Caco-2 (cell line): ENCODE results near the gene INHBB. TPM values are rescaled to one million over a fixed set of nuclear protein-coding genes. Genes with fewer than 3 reads are reported as not detected.
A peak's percentile ranks its signal among the peaks of the same experiment; 100 is the strongest.

Experiments used
- BruUV-seq: library from RNA; stranded (reverse); fragments of 400-500 nt; replicated peaks from 2 replicates; lab custom pipeline; 2021; lab: Mats Ljungman, UMichigan
- CTCF ChIA-PET: fragments of 300-600 bp; sonication (Branson Sonifier 250); formaldehyde crosslinking; loops from one replicate; lab custom pipeline; 2022; ENCODE audit warnings: antibody characterized with exemption; lab: Charles Lee
- POLR2A ChIA-PET: fragments of 300-600 bp; sonication (Branson Sonifier 250); formaldehyde crosslinking; loops from one replicate; lab custom pipeline; 2022; ENCODE audit warnings: antibody characterized with exemption; lab: Charles Lee
- DNase-seq, 2 experiments: peaks; one replicate each; pipeline versions ENCODE4 v3.0.0 to v3.0.0-alpha.2; 2020 to 2022
- H3K27me3 ChIP-seq: replicated peaks from 2 replicates; pipeline ENCODE4 v1.6.0; 2011; ENCODE audit warnings: low read length; ENCODE audit not compliant: control insufficient read depth, insufficient read depth
- H3K36me3 ChIP-seq: 2 replicates; pipeline ENCODE4 v1.5.1; 2011; ENCODE audit warnings: low read length; ENCODE audit not compliant: control insufficient read depth, insufficient read depth
- H3K4me1 ChIP-seq: fragments of 250-450 bp; sonication (Bioruptor Pico); 2 replicates; pipeline ENCODE4 v1.5.1; 2020; ENCODE audit warnings: mild to moderate bottlenecking
- H3K4me3 ChIP-seq: 2 replicates; pipeline ENCODE4 v1.5.1; 2011; ENCODE audit warnings: low read depth, mild to moderate bottlenecking, control low read depth, low read length
- H3K9me3 ChIP-seq: fragments of 250-450 bp; sonication (Bioruptor Pico); 2 replicates; pipeline ENCODE4 v1.5.1; 2020; ENCODE audit warnings: mild to moderate bottlenecking, moderate library complexity
- H3K27ac Mint-ChIP-seq: one replicate; pipeline ENCODE4 v1.8.0; 2022; ENCODE audit warnings: mixed read lengths; ENCODE audit not compliant: unreplicated experiment
- H3K27me3 Mint-ChIP-seq: one replicate; pipeline ENCODE4 v1.8.0; 2022; ENCODE audit warnings: mixed read lengths; ENCODE audit not compliant: insufficient read depth, unreplicated experiment
- H3K36me3 Mint-ChIP-seq: one replicate; pipeline ENCODE4 v1.8.0; 2022; ENCODE audit warnings: mild to moderate bottlenecking, mixed read lengths; ENCODE audit not compliant: insufficient read depth, unreplicated experiment
- H3K4me1 Mint-ChIP-seq: one replicate; pipeline ENCODE4 v1.8.0; 2022; ENCODE audit warnings: low read depth, mixed read lengths; ENCODE audit not compliant: unreplicated experiment
- H3K4me3 Mint-ChIP-seq: one replicate; pipeline ENCODE4 v1.8.0; 2022; ENCODE audit warnings: mild to moderate bottlenecking, moderate library complexity, mixed read lengths; ENCODE audit not compliant: unreplicated experiment
- H3K9me3 Mint-ChIP-seq: one replicate; pipeline ENCODE4 v1.8.0; 2022; ENCODE audit warnings: mixed read lengths; ENCODE audit not compliant: unreplicated experiment
- intact Hi-C: fragments of 100-400 bp; cut with micrococcal nuclease; formaldehyde crosslinking; loops from one replicate; pipeline ENCODE4 v1.10.0; 2022; ENCODE audit not compliant: unreplicated experiment
- total RNA-seq: library from RNA; stranded (reverse); gene quantifications from 2 replicates; pipeline ENCODE4 v1.2.3, GENCODE V29; 2022
- TF ChIP-seq, protein P1 (sequence below), 2 experiments: fragments of 200-600 bp in 1 of 2; IDR thresholded peaks; 1 replicate in 1 of 2; 2 replicates in 1 of 2; pipeline versions ENCODE4 v1.5.1 to v1.8.0; 2011 to 2022; ENCODE audit warnings: antibody characterized with exemption in 1 of 2, control low read depth in 1 of 2, inconsistent platforms in 1 of 2, low read depth in 1 of 2, low read length in 1 of 2, mild to moderate bottlenecking in 1 of 2, moderate library complexity in 1 of 2; ENCODE audit not compliant: insufficient read depth in 1 of 2, severe bottlenecking in 1 of 2, unreplicated experiment in 1 of 2

INHBB gene
- total RNA-seq, 1 experiment from 2014 or later, result 28.9 TPM

DNA sequence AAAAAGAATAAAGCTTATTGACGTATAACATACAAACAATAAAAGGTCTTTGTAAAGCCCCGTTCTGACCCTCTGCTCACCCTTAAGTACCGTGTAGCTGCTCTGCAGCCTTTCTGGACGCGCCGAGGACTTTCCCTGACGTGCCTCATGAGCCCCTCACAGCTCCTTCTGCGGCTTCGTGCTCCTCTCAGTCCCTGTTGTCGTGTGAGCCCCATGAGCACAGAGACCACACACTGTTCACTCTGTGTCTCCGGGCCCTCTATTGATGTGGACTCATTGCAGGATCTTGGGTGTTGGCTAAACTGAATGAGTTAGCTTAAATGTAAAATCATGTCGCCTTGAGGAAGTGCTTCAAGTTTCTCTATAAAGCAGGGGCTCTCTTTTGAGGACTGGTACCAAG, 43.6 kb upstream of the INHBB start:
- CTCF ChIA-PET, result interaction anchor here (1.2 kb wide), 1 partner anchor 11 kb away, joined by 4 read pairs; no protein-coding TSS in a partner anchor
- H3K4me3 Mint-ChIP-seq, result no peak overlapping the region
- peaks cover 12% of the 10 kb centered on the region for H3K36me3 Mint-ChIP-seq
- POLR2A ChIA-PET, result no interaction called here
- no TSS peak for BruUV-seq
- TF ChIP-seq, protein P1, sequence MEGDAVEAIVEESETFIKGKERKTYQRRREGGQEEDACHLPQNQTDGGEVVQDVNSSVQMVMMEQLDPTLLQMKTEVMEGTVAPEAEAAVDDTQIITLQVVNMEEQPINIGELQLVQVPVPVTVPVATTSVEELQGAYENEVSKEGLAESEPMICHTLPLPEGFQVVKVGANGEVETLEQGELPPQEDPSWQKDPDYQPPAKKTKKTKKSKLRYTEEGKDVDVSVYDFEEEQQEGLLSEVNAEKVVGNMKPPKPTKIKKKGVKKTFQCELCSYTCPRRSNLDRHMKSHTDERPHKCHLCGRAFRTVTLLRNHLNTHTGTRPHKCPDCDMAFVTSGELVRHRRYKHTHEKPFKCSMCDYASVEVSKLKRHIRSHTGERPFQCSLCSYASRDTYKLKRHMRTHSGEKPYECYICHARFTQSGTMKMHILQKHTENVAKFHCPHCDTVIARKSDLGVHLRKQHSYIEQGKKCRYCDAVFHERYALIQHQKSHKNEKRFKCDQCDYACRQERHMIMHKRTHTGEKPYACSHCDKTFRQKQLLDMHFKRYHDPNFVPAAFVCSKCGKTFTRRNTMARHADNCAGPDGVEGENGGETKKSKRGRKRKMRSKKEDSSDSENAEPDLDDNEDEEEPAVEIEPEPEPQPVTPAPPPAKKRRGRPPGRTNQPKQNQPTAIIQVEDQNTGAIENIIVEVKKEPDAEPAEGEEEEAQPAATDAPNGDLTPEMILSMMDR (IDR thresholded peaks at IDR 0.05; ENCODE audit: insufficient read depth in 1 of 2, low read depth in 1 of 2, low read length in 1 of 2, severe bottlenecking in 1 of 2, unreplicated experiment in 1 of 2), result no peak
- Histone ChIP-seq H3K9me3 (no peaks in the 10 kb centered on the region), H3K4me1 (no peaks in the 10 kb centered on the region), H3K36me3 (peaks cover 2% of the 10 kb centered on the region; the same call in 1 of the 2 replicates), H3K27me3 (no peaks in the 10 kb centered on the region), H3K4me3 (no peak overlapping the region)
- DNase-seq, result no peak
- H3K27me3 Mint-ChIP-seq, result no peaks in the 10 kb centered on the region
- H3K4me1 Mint-ChIP-seq, result peaks cover 8% of the 10 kb centered on the region
- no peaks in the 10 kb centered on the region for H3K9me3 Mint-ChIP-seq
- intact Hi-C loops, result no loop called here
- no peak overlapping the region for H3K27ac Mint-ChIP-seq

DNA sequence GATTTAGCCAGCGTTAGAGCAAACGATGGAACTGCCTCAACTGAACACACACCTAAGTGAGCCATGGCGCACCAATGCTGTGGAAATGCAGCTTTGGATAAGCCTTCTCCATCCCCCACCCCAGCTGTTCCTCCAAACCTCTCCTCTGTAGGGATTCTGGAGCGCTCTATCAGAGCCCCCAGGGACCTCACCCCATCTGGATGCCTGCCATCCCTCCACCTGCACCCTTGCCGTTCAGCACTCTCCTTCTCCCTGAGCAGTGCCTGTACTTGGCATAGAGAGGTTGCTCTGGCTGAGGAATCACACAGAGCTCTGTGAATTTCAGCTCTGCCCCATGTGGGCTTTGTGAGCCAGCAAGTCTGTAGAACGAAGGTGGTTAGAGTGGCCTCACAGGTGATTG, 42.8 kb upstream of the INHBB start:
- POLR2A ChIA-PET, result no interaction called here
- Histone ChIP-seq H3K4me3 (no peak overlapping the region), H3K36me3 (peaks cover 2% of the 10 kb centered on the region; the same call in 1 of the 2 replicates), H3K9me3 (no peaks in the 10 kb centered on the region), H3K4me1 (no peaks in the 10 kb centered on the region), H3K27me3 (no peaks in the 10 kb centered on the region)
- no peaks in the 10 kb centered on the region for H3K27me3 Mint-ChIP-seq
- TF ChIP-seq, protein P1 (IDR thresholded peaks at IDR 0.05; ENCODE audit: insufficient read depth in 1 of 2, low read depth in 1 of 2, low read length in 1 of 2, severe bottlenecking in 1 of 2, unreplicated experiment in 1 of 2), result no peak
- CTCF ChIA-PET, result interaction anchor here (0.6 to 1.2 kb wide), 2 partner anchors 11 to 13 kb away, joined by 4 to 5 read pairs; no protein-coding TSS in a partner anchor
- no peak for DNase-seq
- peaks cover 11% of the 10 kb centered on the region for H3K36me3 Mint-ChIP-seq
- H3K4me1 Mint-ChIP-seq, result peaks cover 8% of the 10 kb centered on the region
- no peaks in the 10 kb centered on the region for H3K9me3 Mint-ChIP-seq
- BruUV-seq, result no TSS peak
- intact Hi-C loops, result no loop called here
- H3K4me3 Mint-ChIP-seq, result no peak overlapping the region
- no peak overlapping the region for H3K27ac Mint-ChIP-seq

DNA sequence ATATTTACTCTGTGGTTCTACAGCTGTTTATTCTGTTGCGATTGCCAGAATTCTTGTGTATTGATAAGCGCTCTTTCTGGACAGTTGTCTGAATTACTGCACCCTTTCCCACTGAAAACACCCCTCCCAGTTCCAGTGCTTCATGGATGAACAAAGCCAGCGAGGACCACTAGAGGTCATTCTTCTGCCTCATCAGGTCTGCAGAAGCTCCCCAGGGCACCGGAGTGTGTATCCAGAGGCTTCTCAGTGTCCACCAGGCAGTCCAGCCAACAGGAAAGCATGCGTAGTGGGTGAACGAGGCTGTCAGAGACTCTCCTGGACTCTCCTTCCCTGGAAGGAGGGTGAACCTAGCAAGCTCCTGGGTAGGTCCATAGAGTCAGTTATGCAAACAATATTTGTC, 40.6 kb upstream of the INHBB start:
- H3K27ac Mint-ChIP-seq, result no peak overlapping the region
- no peaks in the 10 kb centered on the region for H3K9me3 ChIP-seq
- TF ChIP-seq, protein P1 (IDR thresholded peaks at IDR 0.05; ENCODE audit: insufficient read depth in 1 of 2, low read depth in 1 of 2, low read length in 1 of 2, severe bottlenecking in 1 of 2, unreplicated experiment in 1 of 2), result peak; percentile 56 to 73
- peak; percentile 57 to 65 for DNase-seq
- POLR2A ChIA-PET, result interaction anchor here (1.3 kb wide), 1 partner anchor 82 kb away, joined by 3 read pairs; the partner anchor contains the start of gene TMEM185B
- no peak overlapping the region for H3K4me3 ChIP-seq
- H3K27me3 Mint-ChIP-seq, result no peaks in the 10 kb centered on the region
- CTCF ChIA-PET, result interaction anchor here (0.6 to 1.0 kb wide), 3 partner anchors 12 to 131 kb away, joined by 3 to 4 read pairs (median 4); no protein-coding TSS in a partner anchor
- no peaks in the 10 kb centered on the region for H3K9me3 Mint-ChIP-seq
- BruUV-seq, result no TSS peak
- intact Hi-C loops, result no loop called here
- H3K36me3 Mint-ChIP-seq, result peaks cover 8% of the 10 kb centered on the region
- H3K4me3 Mint-ChIP-seq, result no peak overlapping the region
- H3K36me3 ChIP-seq, result no peaks in the 10 kb centered on the region; the same call in 1 of the 2 replicates
- H3K27me3 ChIP-seq, result no peaks in the 10 kb centered on the region
- no peaks in the 10 kb centered on the region for H3K4me1 ChIP-seq
- peaks cover 8% of the 10 kb centered on the region for H3K4me1 Mint-ChIP-seq
